GM23338 (cell line): ENCODE data around the gene NPAS3. TPM values are rescaled to one million over a fixed set of nuclear protein-coding genes. Genes with fewer than 3 reads are reported as not detected.

Source experiments
- ATAC-seq: fragments of 200-7000 bp; cut with Tn5 transposase; 3 replicates; pipeline ENCODE4 v1.9.1; 2020
- DNase-seq: peaks from one replicate; pipeline ENCODE4 v3.0.0-alpha.2; 2015; ENCODE audit warnings: low spot score
- H2AFZ ChIP-seq: fragments of 200-600 bp; sonication (generic); 2 replicates; pipeline ENCODE4 v1.8.0; 2016; ENCODE audit warnings: antibody characterized with exemption, mild to moderate bottlenecking, moderate library complexity
- H3F3A ChIP-seq: fragments of 200-600 bp; sonication (generic); replicated peaks from 2 replicates; pipeline ENCODE4 v1.8.0; 2017; ENCODE audit warnings: antibody characterized with exemption, mixed run types, low read depth
- H3K27ac ChIP-seq: fragments of 200-600 bp; sonication (generic); 2 replicates; pipeline ENCODE4 v1.6.1; 2016; ENCODE audit warnings: low read depth
- H3K27me3 ChIP-seq: fragments of 200-600 bp; sonication (generic); 2 replicates; pipeline ENCODE4 v1.8.0; 2016; ENCODE audit warnings: mild to moderate bottlenecking, mixed run types, moderate library complexity; ENCODE audit not compliant: insufficient read depth
- H3K36me3 ChIP-seq: fragments of 200-600 bp; sonication (generic); 2 replicates; pipeline ENCODE4 v1.8.0; 2016; ENCODE audit warnings: mild to moderate bottlenecking; ENCODE audit not compliant: insufficient read depth
- H3K4me1 ChIP-seq: fragments of 200-600 bp; sonication (generic); 2 replicates; pipeline ENCODE4 v1.8.0; 2016; ENCODE audit warnings: mild to moderate bottlenecking, moderate library complexity; ENCODE audit not compliant: insufficient read depth
- H3K4me2 ChIP-seq: fragments of 200-600 bp; sonication (generic); 2 replicates; pipeline ENCODE4 v1.7.1; 2017; ENCODE audit warnings: mixed run types
- H3K4me3 ChIP-seq: fragments of 200-600 bp; sonication (generic); 2 replicates; pipeline ENCODE4 v1.6.1; 2016; ENCODE audit warnings: mixed run types
- H3K79me2 ChIP-seq: fragments of 200-600 bp; sonication (generic); replicated peaks from 2 replicates; pipeline ENCODE4 v1.8.0; 2017; ENCODE audit warnings: mild to moderate bottlenecking; ENCODE audit not compliant: insufficient read depth
- H3K9me2 ChIP-seq: fragments of 200-600 bp; sonication (generic); 2 replicates; pipeline ENCODE4 v1.8.0; 2017; ENCODE audit not compliant: insufficient read depth
- H4K20me1 ChIP-seq: fragments of 200-600 bp; sonication (generic); replicated peaks from 2 replicates; pipeline ENCODE4 v1.8.0; 2017; ENCODE audit warnings: mild to moderate bottlenecking; ENCODE audit not compliant: insufficient read depth
- H3K27ac Mint-ChIP-seq: 2 replicates; pipeline ENCODE4 v1.8.0; 2020; ENCODE audit warnings: inconsistent platforms, mild to moderate bottlenecking, moderate library complexity, mixed read lengths
- H3K27me3 Mint-ChIP-seq: 3 replicates; pipeline ENCODE4 v1.8.0; 2022; ENCODE audit warnings: low read depth, mild to moderate bottlenecking, moderate library complexity, mixed read lengths, inconsistent platforms; ENCODE audit not compliant: insufficient read depth, poor library complexity
- H3K36me3 Mint-ChIP-seq: 3 replicates; pipeline ENCODE4 v1.8.0; 2021; ENCODE audit warnings: low read depth, mild to moderate bottlenecking, inconsistent platforms, moderate library complexity, mixed read lengths
- H3K4me1 Mint-ChIP-seq: 3 replicates; pipeline ENCODE4 v1.8.0; 2020; ENCODE audit warnings: mild to moderate bottlenecking, inconsistent platforms, mixed read lengths
- H3K4me3 Mint-ChIP-seq: 3 replicates; pipeline ENCODE4 v1.8.0; 2021; ENCODE audit warnings: moderate library complexity, mild to moderate bottlenecking, inconsistent platforms, mixed read lengths
- H3K9me3 Mint-ChIP-seq: 3 replicates; pipeline ENCODE4 v1.8.0; 2020; ENCODE audit warnings: moderate library complexity, mild to moderate bottlenecking, inconsistent platforms, mixed read lengths
- CREB1 ChIP-seq: fragments of 250-450 bp; sonication (Bioruptor Pico); IDR thresholded peaks from 2 replicates; pipeline ENCODE4 v1.5.0; 2020; ENCODE audit warnings: low read depth, mild to moderate bottlenecking, moderate library complexity
- CTCF ChIP-seq, 2 experiments: fragments of 200-600 bp in 1 of 2; sonication (generic) in 1 of 2; conservative IDR thresholded peaks; 2 replicates each; pipeline versions ENCODE4 v1.5.1 to v1.6.1; 2016 to 2017; ENCODE audit warnings: antibody characterized with exemption in 2 of 2, low read depth in 2 of 2, mild to moderate bottlenecking in 2 of 2, moderate library complexity in 1 of 2
- ETS1 ChIP-seq: IDR thresholded peaks from 2 replicates; pipeline ENCODE4 v1.6.1; 2016; ENCODE audit warnings: antibody characterized with exemption
- EZH2 ChIP-seq: fragments of 200-600 bp; sonication (generic); IDR thresholded peaks from one replicate; pipeline ENCODE4 v1.8.0; 2017; ENCODE audit warnings: antibody characterized with exemption, mild to moderate bottlenecking, low read depth; ENCODE audit not compliant: unreplicated experiment
- EZH2phosphoT487 ChIP-seq: fragments of 200-600 bp; sonication (generic); IDR thresholded peaks from one replicate; pipeline ENCODE4 v1.8.1; 2018; ENCODE audit warnings: antibody characterized with exemption; ENCODE audit not compliant: unreplicated experiment
- JUNB ChIP-seq: IDR thresholded peaks from one replicate; pipeline ENCODE4 v1.6.1; 2016; ENCODE audit warnings: antibody characterized with exemption; ENCODE audit not compliant: unreplicated experiment
- NANOG ChIP-seq: IDR thresholded peaks from 2 replicates; pipeline ENCODE4 v1.6.1; 2016; ENCODE audit warnings: antibody characterized with exemption, borderline replicate concordance
- POLR2AphosphoS5 ChIP-seq: IDR thresholded peaks from 2 replicates; pipeline ENCODE4 v1.6.1; 2016; ENCODE audit warnings: antibody characterized with exemption, low read depth
- REST ChIP-seq: IDR thresholded peaks from one replicate; pipeline ENCODE4 v1.6.1; 2018; ENCODE audit warnings: antibody characterized with exemption; ENCODE audit not compliant: unreplicated experiment
- STAT1 ChIP-seq: IDR thresholded peaks from one replicate; pipeline ENCODE4 v1.6.1; 2016; ENCODE audit warnings: antibody characterized with exemption; ENCODE audit not compliant: unreplicated experiment
- ZNF114 ChIP-seq: fragments of 250-450 bp; sonication (Bioruptor Pico); IDR thresholded peaks from 2 replicates; pipeline ENCODE4 v1.5.0; 2020; ENCODE audit warnings: mild to moderate bottlenecking, moderate library complexity
- ZNF331 ChIP-seq: fragments of 250-450 bp; sonication (Bioruptor Pico); IDR thresholded peaks from 2 replicates; pipeline ENCODE4 v1.5.0; 2020; ENCODE audit warnings: low read depth, mild to moderate bottlenecking, moderate library complexity
- ZNF462 ChIP-seq: fragments of 250-450 bp; sonication (Bioruptor Pico); IDR thresholded peaks from 2 replicates; pipeline ENCODE4 v1.5.0; 2020; ENCODE audit warnings: mild to moderate bottlenecking, moderate library complexity
- polyA plus RNA-seq: library from polyadenylated mRNA; unstranded; fragments of >200 nt; fragmentation: Nextera tagmentation; extraction: Ambion mirVana; gene quantifications from 2 replicates; pipeline ENCODE4 v1.2.1, GENCODE V29; 2016
- total RNA-seq: library from RNA; depleted of rRNA; stranded (reverse); fragments of >200 nt; shearing (Covaris generic); gene quantifications from 2 replicates; pipeline ENCODE4 v1.2.3, GENCODE V29; 2014

NPAS3 gene
- total and polyA plus RNA-seq, 2 experiments from 2014 or later, result 0.17 to 0.19 TPM

- H3K4me3 ChIP-seq, result no peak overlapping the region
- no peaks in the 10 kb centered on the region for H4K20me1 ChIP-seq
- ATAC-seq, result no peak
- H3K9me2 ChIP-seq, result 0 out of 2 replicates have a peak, but pooled peaks cover 3% of the 10 kb centered on the region
- Mint-ChIP-seq H3K27me3 (no peaks in the 10 kb centered on the region), H3K27ac (no peak overlapping the region), H3K4me1 (peaks cover 7% of the 10 kb centered on the region), H3K4me3 (no peak overlapping the region), H3K9me3 (no peaks in the 10 kb centered on the region), H3K36me3 (no peaks in the 10 kb centered on the region)
- H3K79me2 ChIP-seq, result no peaks in the 10 kb centered on the region
- no peaks in the 10 kb centered on the region for H3F3A ChIP-seq
- H3K36me3 ChIP-seq, result no peaks in the 10 kb centered on the region
- H3K27ac ChIP-seq, result no peak overlapping the region
- DNase-seq, result no peak
- TF ChIP-seq JUNB (no peak), CTCF (conservative IDR thresholded peaks at IDR 0.05; ENCODE audit: low read depth in 2 of 2) (no peak), ZNF462 (CRISPR knock-in tag) (no peak), POLR2AphosphoS5 (no peak), EZH2 (no peak), ZNF114 (CRISPR knock-in tag) (no peak), ZNF331 (CRISPR knock-in tag) (no peak), CREB1 (no peak), REST (no peak), ETS1 (no peak), NANOG (no peak), EZH2phosphoT487 (no peak), STAT1 (no peak)
- H3K4me2 ChIP-seq, result no peak overlapping the region
- no peak overlapping the region for H2AFZ ChIP-seq
- H3K4me1 ChIP-seq, result peaks cover 4% of the 10 kb centered on the region; the same call in 1 of the 2 replicates
- no peaks in the 10 kb centered on the region for H3K27me3 ChIP-seq
Observed at GRCh38 chr14:33073023-33073422, 134.3 kb downstream of the NPAS3 start.
